HG03108 (cell line): ENCODE data around the gene CHMP3.
"Not testable (repeated sequence)": the region's sequence is repeated elsewhere in the genome, so short reads cannot be mapped to it uniquely, and the experiment has no call there.

ENCODE experiments used
- ATAC-seq: cut with Tn5 transposase; IDR thresholded peaks from one replicate; pipeline ENCODE4 v1.9.1; 2021; ENCODE audit warnings: moderate library complexity; ENCODE audit not compliant: unreplicated experiment

CHMP3 gene

GRCh38 chr2:86562922-86563649, at the start of gene CHMP3:
Gene CHMP3, minus strand, starts transcription at chr2:86563443. Its CDS starts 95 bp downstream, at chr2:86563348.
- ATAC-seq: peak; percentile 91

DNA sequence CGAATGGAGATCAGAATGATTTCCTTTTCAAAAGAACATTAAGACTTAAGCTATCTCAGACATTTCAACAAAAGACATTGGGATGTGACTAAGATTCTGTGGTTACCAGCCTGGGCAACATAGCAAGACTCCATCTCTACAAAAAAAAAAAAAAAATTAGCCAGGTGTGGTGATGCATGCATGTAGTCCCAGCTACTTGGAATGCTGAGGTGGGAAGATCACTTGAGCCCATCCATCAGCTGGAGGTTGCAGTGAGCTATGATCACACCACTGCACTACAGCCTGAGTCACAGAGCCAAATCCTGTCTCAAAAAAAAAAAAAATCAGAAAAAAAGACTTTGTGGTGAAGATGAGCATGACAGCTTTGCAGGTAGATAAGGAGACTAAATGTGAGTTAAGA, 47.6 kb upstream of the CHMP3 start:
- no peak for ATAC-seq

DNA sequence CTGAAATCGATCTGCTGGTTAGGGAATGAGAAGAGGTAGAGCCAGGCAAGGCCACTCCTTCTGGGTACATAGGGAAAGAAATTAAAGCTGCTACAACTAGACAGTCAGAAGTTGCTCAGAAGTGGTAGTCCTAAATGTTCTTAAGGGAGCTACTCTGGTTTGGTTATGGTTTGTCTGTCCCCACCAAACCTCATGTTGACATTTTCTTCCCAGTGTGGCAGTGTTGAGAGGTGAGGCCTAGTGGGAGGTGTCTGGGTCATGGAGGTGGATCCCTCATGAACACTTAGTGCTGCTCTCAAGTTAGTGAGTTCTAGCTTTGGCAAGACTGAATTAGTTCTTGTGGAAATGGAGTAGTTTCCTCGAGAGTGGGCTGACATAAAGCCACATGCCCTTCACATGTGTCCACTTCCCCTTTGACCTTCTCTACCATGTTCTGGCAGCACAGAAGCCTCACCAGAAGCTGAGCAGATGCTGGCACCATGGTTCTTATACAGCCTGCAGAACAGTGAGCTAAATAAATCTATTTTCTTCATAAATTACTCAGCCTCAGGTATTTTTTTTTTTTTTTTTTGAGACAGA, 45.7 kb upstream of the CHMP3 start:
- no peak for ATAC-seq

DNA sequence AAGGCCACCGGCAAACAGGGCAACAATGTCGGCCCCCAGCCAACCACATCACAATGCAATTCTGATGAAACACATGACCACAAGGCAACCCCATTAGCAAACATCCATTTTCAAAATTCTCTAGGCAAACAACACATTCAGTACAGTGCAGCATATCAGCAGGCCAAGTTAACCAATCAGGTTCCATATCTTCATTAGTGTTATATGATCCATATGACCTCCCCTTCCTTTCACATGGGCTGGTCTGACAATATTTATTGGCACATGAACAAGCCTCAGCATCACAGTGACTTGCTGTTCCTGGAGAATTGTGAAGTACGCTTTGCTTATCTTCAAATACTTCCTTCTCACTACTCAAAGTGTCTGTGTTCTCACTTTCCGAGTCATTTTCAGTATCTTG, 40.7 kb upstream of the CHMP3 start:
- no peak for ATAC-seq

DNA sequence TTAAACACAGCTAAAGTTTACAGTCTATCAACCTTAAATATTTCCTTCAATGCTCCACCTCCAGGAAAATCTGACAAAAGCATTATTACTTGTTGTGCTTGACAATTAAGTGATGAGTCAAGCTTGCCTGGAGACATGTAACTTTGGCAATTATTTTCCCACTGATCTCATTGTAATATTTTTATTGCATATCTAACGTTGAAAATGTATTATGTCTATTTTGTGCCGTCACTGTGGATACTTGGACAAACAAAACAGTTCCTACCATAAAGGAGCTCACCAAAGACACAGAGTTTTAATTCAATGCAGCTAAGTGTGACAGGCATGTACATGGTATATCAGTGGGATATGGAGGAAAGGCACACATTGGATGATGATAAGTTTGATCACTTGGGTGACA, 35.7 kb upstream of the CHMP3 start:
- ATAC-seq: no peak

GRCh38 chr2:86596118-86596517, 32.9 kb upstream of the CHMP3 start:
- no peak for ATAC-seq

GRCh38 chr2:86593266-86593665, 30.0 kb upstream of the CHMP3 start:
- ATAC-seq: no peak

- ATAC-seq: no peak
These were observed 29.4 kb upstream of the CHMP3 start for GRCh38 chr2:86592547-86593230.

GRCh38 chr2:86589701-86590100, 26.5 kb upstream of the CHMP3 start:
- ATAC-seq: not testable (repeated sequence)

DNA sequence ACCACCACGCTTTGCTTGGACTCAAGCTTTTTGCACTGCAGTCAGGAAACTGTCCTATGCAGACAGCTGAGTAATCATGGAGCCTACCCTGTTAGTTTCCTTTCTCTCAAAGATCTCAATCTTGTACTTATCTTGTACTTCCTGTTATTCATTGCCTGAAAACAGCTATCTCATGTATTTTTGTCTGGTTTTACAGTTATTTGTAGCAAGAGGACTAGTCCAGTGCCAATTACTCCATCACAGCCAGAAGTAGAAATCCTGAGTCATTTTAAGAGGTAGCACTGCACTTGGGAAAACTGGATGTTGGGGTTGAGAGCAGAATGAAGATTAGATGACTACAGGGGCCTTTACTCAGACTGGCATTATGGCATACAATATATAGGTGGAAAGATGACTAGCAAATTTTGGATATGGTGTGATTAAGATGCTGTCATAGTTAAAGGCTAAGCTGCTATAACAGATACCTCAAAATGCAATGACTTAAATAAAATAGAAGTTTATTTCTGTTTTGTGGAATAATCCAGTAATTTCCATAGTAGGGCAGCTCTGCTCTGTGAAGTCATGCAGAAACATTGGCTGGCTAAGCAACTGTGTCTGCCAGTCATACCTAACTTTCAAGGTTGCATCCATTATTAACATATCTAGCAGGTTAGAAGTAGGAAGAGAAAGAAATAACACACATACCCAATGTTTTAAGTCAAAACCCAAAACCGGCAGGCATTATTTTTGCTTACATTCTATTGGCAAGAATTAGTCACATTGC, 21.1 kb upstream of the CHMP3 start:
- no peak for ATAC-seq

GRCh38 chr2:86580560-86580959, 17.3 kb upstream of the CHMP3 start:
- no peak for ATAC-seq

GRCh38 chr2:86577817-86578456, 14.7 kb upstream of the CHMP3 start:
- ATAC-seq: no peak

- no peak for ATAC-seq
These were observed 6.8 kb upstream of the CHMP3 start for GRCh38 chr2:86570059-86570458.

DNA sequence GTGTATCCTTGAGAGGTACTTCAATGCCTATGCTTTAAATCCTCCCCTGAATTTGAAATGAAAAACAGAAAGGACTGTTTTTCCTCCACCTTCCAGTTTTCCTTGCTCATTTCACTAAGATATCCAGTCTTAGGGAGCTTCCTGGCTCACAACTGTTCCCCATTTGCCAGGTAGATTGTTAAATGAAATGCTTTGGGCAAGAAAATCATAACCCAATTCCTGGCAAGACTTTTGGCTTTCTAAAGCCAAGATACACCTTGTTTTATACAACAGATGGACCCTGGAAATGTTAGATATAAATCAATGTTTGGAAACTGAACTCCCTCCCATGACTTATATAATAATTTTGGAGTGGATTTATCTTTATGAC, 3.6 kb upstream of the CHMP3 start:
- no peak for ATAC-seq

- no peak for ATAC-seq
These were observed 3.0 kb upstream of the CHMP3 start for GRCh38 chr2:86566158-86566820.

GRCh38 chr2:86563650-86564061, 413 bp upstream of the CHMP3 start:
- ATAC-seq: no peak

DNA sequence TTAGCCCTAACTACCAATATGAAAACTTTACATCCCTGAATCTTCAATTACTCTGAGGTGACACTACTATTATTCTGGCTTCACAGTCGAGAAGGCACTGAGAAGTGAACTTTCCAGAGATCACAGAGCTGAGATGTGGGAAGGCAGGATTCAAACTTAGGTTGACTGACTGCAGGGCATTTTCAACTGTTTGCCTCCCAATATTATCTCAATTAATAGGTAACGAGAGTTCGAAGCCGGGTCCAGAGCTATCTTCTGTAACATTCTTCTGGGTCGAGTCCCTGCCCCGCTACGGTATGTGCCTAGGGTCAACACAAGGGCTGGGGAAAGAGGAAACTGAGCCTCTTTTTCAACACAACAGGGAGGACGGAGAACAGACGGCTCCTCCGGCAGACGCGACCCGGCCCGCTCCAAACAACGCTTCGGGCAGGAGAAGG, 740 bp downstream of the CHMP3 start:
- ATAC-seq: no peak

DNA sequence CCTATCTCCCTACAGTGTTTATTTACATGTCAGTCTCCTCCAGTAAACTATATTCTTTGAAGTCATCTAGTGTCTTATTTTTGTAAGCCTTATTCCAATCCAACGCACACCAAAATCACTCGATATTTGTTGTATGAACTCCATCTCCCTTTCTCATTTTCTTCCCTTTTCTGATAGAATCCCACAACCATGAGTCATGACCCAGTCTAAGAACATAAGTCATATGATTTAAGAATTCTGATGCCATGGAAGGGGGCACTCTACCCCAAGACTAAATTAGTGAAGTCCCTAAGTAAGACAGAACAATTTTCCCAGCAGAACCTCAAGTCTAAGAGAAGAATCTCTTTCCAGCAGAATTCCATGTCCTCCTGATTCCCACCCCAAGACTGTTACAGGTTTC, 5.4 kb downstream of the CHMP3 start:
- no peak for ATAC-seq

- no peak for ATAC-seq
These were observed 6.7 kb downstream of the CHMP3 start for GRCh38 chr2:86556508-86556907.

- ATAC-seq: no peak
These were observed 10.4 kb downstream of the CHMP3 start for GRCh38 chr2:86552889-86553288.
